GM21360 (cell line): Measurements from ENCODE around the gene ROMO1.
A peak's percentile ranks its signal among the peaks of the same experiment; 100 is the strongest.

Experiments used
- ATAC-seq: cut with Tn5 transposase; IDR thresholded peaks from one replicate; pipeline ENCODE4 v1.9.1; 2021; ENCODE audit warnings: mild to moderate bottlenecking, moderate library complexity; ENCODE audit not compliant: unreplicated experiment

Gene ROMO1

GRCh38 chr20:35729283-35729807 lies 30.1 kb downstream of the ROMO1 start:
- ATAC-seq: no peak

- no peak for ATAC-seq
Measured at GRCh38 chr20:35729836-35730582, 30.8 kb downstream of the ROMO1 start.

GRCh38 chr20:35730583-35731468 lies 31.6 kb downstream of the ROMO1 start:
- no peak for ATAC-seq

- no peak for ATAC-seq
Measured at GRCh38 chr20:35731469-35731788, 32.2 kb downstream of the ROMO1 start.

GRCh38 chr20:35731862-35732643 lies 32.8 kb downstream of the ROMO1 start:
- ATAC-seq: no peak

- ATAC-seq: no peak
Measured at GRCh38 chr20:35732644-35732982, 33.4 kb downstream of the ROMO1 start.

GRCh38 chr20:35734374-35734773 lies 35.2 kb downstream of the ROMO1 start:
- ATAC-seq: no peak

GRCh38 chr20:35734777-35735649 lies 35.8 kb downstream of the ROMO1 start:
- no peak for ATAC-seq

- ATAC-seq: no peak
Measured at GRCh38 chr20:35735826-35736470, 36.7 kb downstream of the ROMO1 start.

- ATAC-seq: no peak
Measured at GRCh38 chr20:35737865-35738333, 38.7 kb downstream of the ROMO1 start.

- no peak for ATAC-seq
Measured at GRCh38 chr20:35738410-35739179, 39.4 kb downstream of the ROMO1 start.

GRCh38 chr20:35739294-35740163 lies 40.3 kb downstream of the ROMO1 start:
- ATAC-seq: no peak

- ATAC-seq: peak; percentile 77
Measured at GRCh38 chr20:35741892-35742740, 42.9 kb downstream of the ROMO1 start, which contains the start of gene RBM39. RBM39 (minus strand) TSS chr20:35742260; CDS start chr20:35740874, 1,386 bp downstream.

- ATAC-seq: no peak
Measured at GRCh38 chr20:35742741-35743523, 43.7 kb downstream of the ROMO1 start.

GRCh38 chr20:35743693-35744491 lies 44.7 kb downstream of the ROMO1 start:
- no peak for ATAC-seq
